ENCODE data around the gene OTOG. TPM values are rescaled to one million over a fixed set of nuclear protein-coding genes. Genes with fewer than 3 reads are reported as not detected.

OTOG gene
- total and polyA plus RNA-seq, 4 donors, result not detected

DNA sequence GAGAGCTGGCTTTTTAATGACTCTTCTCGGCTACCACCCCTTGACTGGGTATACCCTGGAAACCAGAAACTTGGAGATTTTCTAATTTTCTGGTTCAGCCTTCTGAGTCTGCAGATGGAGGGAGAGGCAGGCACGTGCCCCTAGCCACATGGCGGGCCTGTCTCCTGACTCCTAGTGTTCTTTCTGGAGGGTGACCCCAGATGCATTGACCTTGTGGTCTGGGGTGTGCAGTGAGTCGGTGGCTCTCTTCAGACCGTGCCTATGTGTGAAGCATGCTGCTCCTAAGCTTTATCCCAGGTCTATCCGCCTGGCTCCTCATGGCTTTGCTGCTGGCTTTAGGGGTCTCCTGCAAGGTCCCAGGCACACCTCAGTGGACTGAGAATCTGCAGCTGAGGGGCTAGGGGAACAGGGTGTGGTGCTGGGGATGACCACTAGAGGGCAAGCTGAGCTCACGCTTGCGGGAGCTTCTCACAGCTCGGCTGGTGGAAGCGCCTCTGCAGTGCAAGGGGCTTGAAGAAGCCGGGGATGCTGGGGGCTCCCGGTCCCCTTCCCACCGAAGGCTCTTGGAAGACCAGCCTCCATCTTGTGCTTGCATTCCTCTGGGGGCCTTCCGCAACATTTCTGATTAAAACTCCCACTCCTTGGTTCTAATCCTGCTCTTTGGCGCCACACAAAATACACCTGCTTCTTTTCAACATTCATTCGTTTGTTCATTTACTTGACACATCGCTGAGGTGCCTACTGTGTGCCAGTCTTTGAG lies 51.8 kb downstream of the OTOG start:
- peak; percentile 77 to 92 for DNase-seq
- no peaks in the 10 kb centered on the region for H3K9me3 ChIP-seq (ENCODE audit: control insufficient read depth, low read length)
- ATAC-seq (ENCODE audit: low FRiP score), result peak; percentile 77
- H3K27ac ChIP-seq (ENCODE audit: low read depth in 1 of 2, low read length in 2 of 2), result no peak overlapping the region
- H3K36me3 ChIP-seq (ENCODE audit: control insufficient read depth in 1 of 2, insufficient read depth in 2 of 2, low read length in 1 of 2), result no peaks in the 10 kb centered on the region
- no peak overlapping the region for H3K4me3 ChIP-seq (ENCODE audit: low read length in 2 of 2)
- 25 to 27% methylated on average over 17 of the region's 17 CpGs for WGBS, 2 donors
- intact Hi-C loops (cut with DNase I), result loop anchor here (2.0 to 5.0 kb wide), 3 partner anchors 133 to 380 kb away; partner anchors contain the start of gene KCNC1 (in 1 of the 2)
- H3K27me3 ChIP-seq (ENCODE audit: control insufficient read depth in 1 of 2, insufficient read depth in 2 of 2, low read length in 1 of 2), result no peaks in the 10 kb centered on the region
- H3K4me1 ChIP-seq (ENCODE audit: control insufficient read depth in 1 of 2, insufficient read depth in 2 of 2, low read length in 2 of 2), result no peaks in the 10 kb centered on the region

DNA sequence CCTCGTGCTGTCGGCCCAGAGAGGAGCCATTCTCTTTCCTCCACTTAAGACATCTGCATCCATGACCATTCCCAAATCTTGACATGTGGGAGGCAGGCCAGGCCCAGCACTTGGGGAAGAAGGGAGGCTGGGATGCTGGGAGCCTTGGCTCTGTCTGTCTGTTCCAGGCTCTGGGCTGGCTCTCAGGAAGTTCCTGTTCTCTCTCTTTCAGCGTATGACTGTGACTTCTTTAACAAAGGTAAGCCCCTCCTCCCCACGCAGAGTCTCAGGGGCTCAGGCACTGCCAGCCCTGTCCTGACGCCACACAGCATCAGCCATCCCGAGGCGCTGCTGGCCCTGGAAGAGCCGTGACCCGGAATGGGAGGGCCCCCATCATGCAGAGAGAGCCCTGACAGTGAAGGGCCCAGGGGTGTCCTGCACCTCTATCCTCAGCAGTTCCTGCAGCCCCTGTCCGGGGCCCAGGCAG lies 52.4 kb downstream of the OTOG start:
- ATAC-seq (ENCODE audit: low FRiP score) (no peak), DNase-seq (peak in 1 of 2 donors; percentile 58)
- Histone ChIP-seq H3K9me3 (ENCODE audit: control insufficient read depth, low read length) (no peaks in the 10 kb centered on the region), H3K4me1 (ENCODE audit: control insufficient read depth in 1 of 2, insufficient read depth in 2 of 2, low read length in 2 of 2) (no peaks in the 10 kb centered on the region), H3K27me3 (ENCODE audit: control insufficient read depth in 1 of 2, insufficient read depth in 2 of 2, low read length in 1 of 2) (no peaks in the 10 kb centered on the region), H3K4me3 (ENCODE audit: low read length in 2 of 2) (no peak overlapping the region), H3K27ac (ENCODE audit: low read depth in 1 of 2, low read length in 2 of 2) (no peak overlapping the region), H3K36me3 (ENCODE audit: control insufficient read depth in 1 of 2, insufficient read depth in 2 of 2, low read length in 1 of 2) (no peaks in the 10 kb centered on the region)
- intact Hi-C loops (cut with DNase I), result loop anchor here (2.0 to 5.0 kb wide), 3 partner anchors 133 to 379 kb away; partner anchors contain the start of gene KCNC1 (in 1 of the 2)
- 61 to 65% methylated on average over 10 of the region's 10 CpGs for WGBS, 2 donors

DNA sequence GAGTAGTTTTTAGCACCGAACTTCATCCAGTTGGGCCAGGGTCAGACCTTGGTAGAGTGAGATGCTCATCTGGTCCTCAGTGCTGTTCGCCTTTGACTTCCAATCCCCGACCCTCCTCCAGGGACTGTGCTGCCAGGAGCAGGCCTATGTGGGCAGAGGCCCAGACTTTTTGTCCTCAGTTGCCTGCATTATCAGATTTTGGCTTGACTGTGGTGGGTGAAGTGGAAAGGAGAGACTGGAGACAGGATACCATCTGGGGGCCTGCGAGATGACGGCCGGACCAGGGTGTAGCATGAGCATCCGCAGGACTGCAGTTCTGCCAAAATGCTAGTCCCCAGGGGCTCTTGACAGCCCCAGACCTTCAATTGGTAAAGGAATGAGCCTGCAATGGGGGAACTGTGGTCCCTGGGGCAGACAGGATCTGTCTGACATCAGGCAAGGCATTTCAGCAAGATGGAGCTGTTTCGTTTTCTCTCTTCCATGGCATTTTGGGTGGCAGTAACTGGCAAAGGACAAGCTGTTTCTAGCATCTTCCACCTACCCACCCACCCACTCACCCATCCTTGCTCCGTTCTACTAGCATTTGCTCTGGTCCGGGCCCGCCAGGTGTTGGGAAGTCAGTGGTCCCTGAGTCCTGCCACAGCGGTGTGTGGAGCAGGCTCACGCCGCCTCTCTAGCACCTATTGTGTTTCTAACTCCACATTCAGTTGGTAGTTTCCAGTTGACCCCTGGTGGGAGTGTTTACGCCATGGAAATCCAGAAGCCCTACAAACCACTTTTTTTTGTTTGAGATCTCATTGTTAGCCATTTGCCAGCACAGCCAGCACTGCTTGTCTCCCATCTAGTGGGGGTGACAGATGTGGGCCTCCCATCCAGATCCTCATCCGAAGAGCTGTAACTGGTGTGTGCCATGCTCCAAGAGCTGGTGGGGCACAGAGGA lies 53.5 kb downstream of the OTOG start:
- 83 to 86% methylated on average over 16 of the region's 16 CpGs for WGBS, 2 donors
- intact Hi-C loops (cut with DNase I), result loop anchor here in 1 of 2 donors (10.0 kb wide), 1 partner anchor 746 kb away; no protein-coding TSS in a partner anchor
- Histone ChIP-seq H3K36me3 (ENCODE audit: control insufficient read depth in 1 of 2, insufficient read depth in 2 of 2, low read length in 1 of 2) (no peaks in the 10 kb centered on the region), H3K4me1 (ENCODE audit: control insufficient read depth in 1 of 2, insufficient read depth in 2 of 2, low read length in 2 of 2) (no peaks in the 10 kb centered on the region), H3K27me3 (ENCODE audit: control insufficient read depth in 1 of 2, insufficient read depth in 2 of 2, low read length in 1 of 2) (no peaks in the 10 kb centered on the region), H3K27ac (ENCODE audit: low read depth in 1 of 2, low read length in 2 of 2) (no peak overlapping the region), H3K9me3 (ENCODE audit: control insufficient read depth, low read length) (no peaks in the 10 kb centered on the region), H3K4me3 (ENCODE audit: low read length in 2 of 2) (no peak overlapping the region)
- ATAC-seq (ENCODE audit: low FRiP score) (no peak), DNase-seq (peak in 1 of 2 donors; percentile 70)

DNA sequence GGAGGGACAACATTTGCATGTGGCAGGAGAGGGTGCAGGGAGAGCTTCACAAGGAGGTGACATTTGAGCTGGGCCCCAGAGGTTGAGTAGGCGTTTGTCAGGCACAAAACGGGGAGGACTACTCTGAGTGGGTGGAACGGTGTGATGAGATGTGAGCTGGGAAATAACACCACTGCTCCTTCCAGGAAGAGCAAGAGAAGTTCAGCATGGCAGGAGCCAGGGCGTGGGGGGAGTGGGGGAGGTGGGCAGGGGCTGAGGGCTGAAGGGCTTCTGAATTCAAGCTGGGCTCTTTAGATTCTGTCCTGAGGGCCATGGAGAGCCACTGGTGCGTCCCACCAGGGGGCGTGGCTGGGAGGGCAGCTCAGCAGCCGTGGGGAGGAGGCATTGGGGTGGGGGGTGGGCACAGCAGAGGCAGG lies 54.2 kb downstream of the OTOG start:
- H3K27ac ChIP-seq (ENCODE audit: low read depth in 1 of 2, low read length in 2 of 2), result no peak overlapping the region
- H3K27me3 ChIP-seq (ENCODE audit: control insufficient read depth in 1 of 2, insufficient read depth in 2 of 2, low read length in 1 of 2), result no peaks in the 10 kb centered on the region
- no peaks in the 10 kb centered on the region for H3K9me3 ChIP-seq (ENCODE audit: control insufficient read depth, low read length)
- no peak overlapping the region for H3K4me3 ChIP-seq (ENCODE audit: low read length in 2 of 2)
- no peak for ATAC-seq (ENCODE audit: low FRiP score)
- no peaks in the 10 kb centered on the region for H3K4me1 ChIP-seq (ENCODE audit: control insufficient read depth in 1 of 2, insufficient read depth in 2 of 2, low read length in 2 of 2)
- 47 to 54% methylated on average over 7 of the region's 7 CpGs for WGBS, 2 donors
- no peaks in the 10 kb centered on the region for H3K36me3 ChIP-seq (ENCODE audit: control insufficient read depth in 1 of 2, insufficient read depth in 2 of 2, low read length in 1 of 2)
- intact Hi-C loops (cut with DNase I), result loop anchor here in 1 of 2 donors (10.0 kb wide), 1 partner anchor 746 kb away; no protein-coding TSS in a partner anchor
- no peak for DNase-seq

DNA sequence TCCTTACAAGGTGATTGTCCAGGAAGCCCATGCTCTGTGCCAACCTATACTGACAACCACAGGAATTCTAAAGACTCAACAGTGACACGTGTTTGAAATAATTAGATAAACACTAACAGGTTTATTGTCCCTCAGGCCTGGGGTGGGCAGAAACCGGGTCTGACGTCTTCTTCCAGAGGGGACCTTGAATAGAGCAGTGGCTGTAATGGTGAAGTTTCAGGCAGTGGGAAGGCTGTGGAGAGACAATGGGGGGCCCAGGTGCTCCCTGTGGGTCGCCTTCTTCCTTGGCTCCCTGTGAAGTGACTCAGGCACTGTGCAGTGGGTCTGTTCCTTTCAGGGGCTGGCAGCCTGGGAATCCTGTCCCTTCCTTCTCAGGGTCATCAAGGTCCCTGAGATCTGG lies 54.6 kb downstream of the OTOG start:
- WGBS, 2 donors, result 66 to 83% methylated on average over 4 of the region's 4 CpGs
- no peaks in the 10 kb centered on the region for H3K9me3 ChIP-seq (ENCODE audit: control insufficient read depth, low read length)
- no peaks in the 10 kb centered on the region for H3K36me3 ChIP-seq (ENCODE audit: control insufficient read depth in 1 of 2, insufficient read depth in 2 of 2, low read length in 1 of 2)
- H3K27ac ChIP-seq (ENCODE audit: low read depth in 1 of 2, low read length in 2 of 2), result no peak overlapping the region
- no peaks in the 10 kb centered on the region for H3K27me3 ChIP-seq (ENCODE audit: control insufficient read depth in 1 of 2, insufficient read depth in 2 of 2, low read length in 1 of 2)
- DNase-seq, result peak in 1 of 2 donors; percentile 71
- intact Hi-C loops (cut with DNase I), result loop anchor here in 1 of 2 donors (10.0 kb wide), 1 partner anchor 747 kb away; no protein-coding TSS in a partner anchor
- no peak overlapping the region for H3K4me3 ChIP-seq (ENCODE audit: low read length in 2 of 2)
- no peaks in the 10 kb centered on the region for H3K4me1 ChIP-seq (ENCODE audit: control insufficient read depth in 1 of 2, insufficient read depth in 2 of 2, low read length in 2 of 2)
- ATAC-seq (ENCODE audit: low FRiP score), result no peak

DNA sequence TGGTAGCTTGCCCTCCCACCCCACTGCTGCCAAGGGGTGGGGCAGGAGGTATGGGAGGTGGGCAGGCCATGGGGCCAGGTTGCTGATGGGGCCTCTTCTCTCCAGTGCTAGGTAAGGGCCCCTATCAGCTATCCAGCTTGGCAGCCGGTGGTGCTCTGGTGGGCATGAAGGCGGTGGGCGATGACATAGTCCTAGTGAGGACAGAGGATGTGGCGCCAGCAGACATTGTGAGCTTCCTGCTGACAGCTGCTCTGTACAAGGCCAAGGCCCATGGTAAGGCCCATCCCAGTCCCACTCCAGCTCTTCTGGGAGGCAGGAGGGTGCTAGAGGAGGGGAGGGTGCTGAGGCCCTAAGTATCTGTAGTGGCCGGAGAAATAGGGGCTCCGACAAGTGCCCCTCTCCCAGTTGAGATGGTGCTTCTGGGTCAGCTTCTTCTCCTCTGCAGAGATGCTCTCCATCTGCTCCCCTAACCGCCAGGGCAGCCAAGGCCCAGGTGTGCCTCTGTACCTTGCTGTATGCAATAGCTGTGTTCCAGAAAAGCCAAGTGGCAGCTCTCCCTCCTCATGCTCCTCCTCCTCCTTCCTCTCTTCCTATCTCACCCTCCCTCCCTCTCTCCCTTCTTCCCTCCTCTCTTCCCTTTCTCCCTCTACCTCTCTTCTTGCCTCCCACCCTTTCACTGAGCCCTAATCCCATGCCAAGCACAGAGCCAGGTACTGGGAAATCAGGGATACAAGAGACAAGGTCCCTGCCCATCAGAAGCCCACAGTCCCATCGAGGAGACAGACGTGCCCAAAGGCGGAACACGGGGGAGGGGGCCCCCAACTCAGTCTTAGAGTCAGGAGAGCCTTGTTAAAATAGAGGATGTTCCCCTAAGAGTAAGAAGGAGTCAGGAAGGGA lies 55.3 kb downstream of the OTOG start:
- intact Hi-C loops (cut with DNase I), result loop anchor here in 1 of 2 donors (10.0 kb wide), 1 partner anchor 748 kb away; no protein-coding TSS in a partner anchor
- Histone ChIP-seq H3K36me3 (ENCODE audit: control insufficient read depth in 1 of 2, insufficient read depth in 2 of 2, low read length in 1 of 2) (no peaks in the 10 kb centered on the region), H3K4me1 (ENCODE audit: control insufficient read depth in 1 of 2, insufficient read depth in 2 of 2, low read length in 2 of 2) (no peaks in the 10 kb centered on the region), H3K9me3 (ENCODE audit: control insufficient read depth, low read length) (no peaks in the 10 kb centered on the region), H3K27me3 (ENCODE audit: control insufficient read depth in 1 of 2, insufficient read depth in 2 of 2, low read length in 1 of 2) (no peaks in the 10 kb centered on the region), H3K4me3 (ENCODE audit: low read length in 2 of 2) (no peak overlapping the region), H3K27ac (ENCODE audit: low read depth in 1 of 2, low read length in 2 of 2) (no peak overlapping the region)
- no peak for ATAC-seq (ENCODE audit: low FRiP score)
- WGBS, 2 donors, result 85 to 90% methylated on average over 11 of the region's 11 CpGs
- DNase-seq, result peak in 1 of 2 donors; percentile 57

DNA sequence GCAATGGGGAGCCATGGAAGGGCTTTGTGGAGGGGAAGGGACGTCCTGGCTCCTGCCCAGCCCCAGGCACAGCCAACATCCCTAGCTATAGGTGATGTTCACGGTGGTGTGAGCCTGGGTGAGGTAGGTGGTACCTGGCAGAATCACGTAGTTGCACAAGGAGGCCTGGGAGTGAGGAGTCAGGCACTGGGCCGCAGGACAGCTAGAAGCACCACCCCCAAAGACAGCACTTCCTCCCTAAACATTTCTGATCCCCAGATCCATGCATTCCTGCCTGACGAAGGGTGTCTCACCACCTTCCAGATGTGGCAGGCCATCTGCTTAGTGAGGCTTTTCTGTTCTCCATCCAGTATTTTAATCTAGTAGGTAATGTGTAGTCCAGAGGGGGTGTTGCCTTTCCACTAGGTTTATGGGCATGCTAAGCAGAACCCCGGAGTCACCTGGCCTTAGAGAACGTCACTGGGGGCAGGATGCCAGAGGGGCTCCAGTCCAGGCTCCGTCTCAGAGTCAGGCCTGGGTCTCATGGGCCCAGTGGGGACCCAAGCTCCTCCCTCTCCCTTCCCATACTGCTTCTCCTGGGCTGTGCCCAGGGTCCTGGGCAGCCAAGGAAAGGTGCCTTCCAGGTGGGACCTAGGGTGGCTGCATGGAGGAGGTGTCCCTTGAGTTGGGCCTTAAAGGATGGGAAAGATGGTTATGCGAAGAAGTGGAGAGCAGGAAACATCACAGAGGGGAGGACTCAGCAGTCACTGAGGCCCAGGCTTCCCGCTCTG lies 56.2 kb downstream of the OTOG start:
- no peak for ATAC-seq (ENCODE audit: low FRiP score)
- no peaks in the 10 kb centered on the region for H3K36me3 ChIP-seq (ENCODE audit: control insufficient read depth in 1 of 2, insufficient read depth in 2 of 2, low read length in 1 of 2)
- DNase-seq, result peak in 1 of 2 donors; percentile 50
- H3K4me3 ChIP-seq (ENCODE audit: low read length in 2 of 2), result no peak overlapping the region
- no peaks in the 10 kb centered on the region for H3K9me3 ChIP-seq (ENCODE audit: control insufficient read depth, low read length)
- H3K27ac ChIP-seq (ENCODE audit: low read depth in 1 of 2, low read length in 2 of 2), result no peak overlapping the region
- intact Hi-C loops (cut with DNase I), result loop anchor here in 1 of 2 donors (10.0 kb wide), 1 partner anchor 748 kb away; no protein-coding TSS in a partner anchor
- H3K27me3 ChIP-seq (ENCODE audit: control insufficient read depth in 1 of 2, insufficient read depth in 2 of 2, low read length in 1 of 2), result no peaks in the 10 kb centered on the region
- WGBS, 2 donors, result 69 to 74% methylated on average over 10 of the region's 10 CpGs
- H3K4me1 ChIP-seq (ENCODE audit: control insufficient read depth in 1 of 2, insufficient read depth in 2 of 2, low read length in 2 of 2), result no peaks in the 10 kb centered on the region
